HG03103 (cell line): Measurements from ENCODE around the gene WWOX.

Experiments
- ATAC-seq: cut with Tn5 transposase; IDR thresholded peaks from one replicate; pipeline ENCODE4 v1.9.1; 2021; ENCODE audit warnings: low read depth; ENCODE audit not compliant: unreplicated experiment

The WWOX gene

DNA sequence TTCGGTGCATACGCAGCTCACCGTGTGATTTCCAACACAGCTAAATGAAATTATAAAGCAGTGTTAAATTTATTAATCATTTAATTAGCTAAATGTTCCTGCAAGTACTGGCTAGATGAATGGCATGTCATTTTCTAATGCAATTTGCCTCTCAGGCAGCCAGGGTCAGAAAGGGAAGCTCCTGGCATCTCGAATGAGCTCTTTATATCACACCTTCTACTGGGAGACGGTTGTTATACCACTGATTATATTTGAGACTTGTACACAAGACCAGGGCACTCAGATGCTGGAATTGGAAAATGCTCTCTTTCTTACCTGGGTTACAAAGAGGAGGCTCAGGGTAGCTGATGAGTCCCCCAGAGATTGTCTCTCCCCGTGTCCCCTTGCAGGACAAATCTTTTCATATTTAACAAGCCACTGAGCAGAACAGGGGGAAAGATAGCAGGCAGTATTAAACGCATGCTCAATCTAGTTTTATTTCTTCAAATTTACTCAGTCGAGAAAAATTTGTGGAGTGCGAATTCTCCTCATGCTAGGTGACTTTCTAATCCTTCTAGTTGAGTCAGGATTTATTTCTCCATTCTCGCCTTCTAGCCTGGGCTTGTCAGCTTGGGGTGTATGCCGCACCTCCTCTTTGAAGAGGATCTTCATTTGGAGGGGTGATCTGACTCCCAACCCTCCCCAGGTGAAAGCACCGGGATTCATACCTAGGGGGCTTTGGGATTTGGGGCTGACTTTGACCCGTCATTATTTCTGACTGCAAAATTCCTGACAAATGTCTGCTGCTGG is 1060.0 kb downstream of the WWOX start:
- no peak for ATAC-seq

DNA sequence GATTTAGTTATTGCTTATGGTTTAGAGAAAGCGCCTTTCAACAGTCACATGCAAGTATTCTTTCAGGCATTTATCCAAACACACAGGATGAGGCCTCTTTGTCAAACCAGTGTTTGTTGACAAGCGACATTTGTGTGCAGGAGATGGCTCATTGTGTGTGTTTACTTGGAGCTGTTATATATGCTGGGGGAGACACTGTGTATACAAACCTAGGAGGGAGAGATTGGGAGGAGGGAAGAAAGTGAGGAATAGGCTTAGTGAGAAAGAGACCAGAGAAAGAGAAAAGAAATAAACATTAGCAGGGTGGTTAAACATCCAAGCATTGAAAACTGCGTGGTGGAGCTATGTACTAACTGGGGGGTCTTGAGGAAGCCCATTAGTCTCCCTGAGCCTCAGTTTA is 1063.5 kb downstream of the WWOX start:
- no peak for ATAC-seq

DNA sequence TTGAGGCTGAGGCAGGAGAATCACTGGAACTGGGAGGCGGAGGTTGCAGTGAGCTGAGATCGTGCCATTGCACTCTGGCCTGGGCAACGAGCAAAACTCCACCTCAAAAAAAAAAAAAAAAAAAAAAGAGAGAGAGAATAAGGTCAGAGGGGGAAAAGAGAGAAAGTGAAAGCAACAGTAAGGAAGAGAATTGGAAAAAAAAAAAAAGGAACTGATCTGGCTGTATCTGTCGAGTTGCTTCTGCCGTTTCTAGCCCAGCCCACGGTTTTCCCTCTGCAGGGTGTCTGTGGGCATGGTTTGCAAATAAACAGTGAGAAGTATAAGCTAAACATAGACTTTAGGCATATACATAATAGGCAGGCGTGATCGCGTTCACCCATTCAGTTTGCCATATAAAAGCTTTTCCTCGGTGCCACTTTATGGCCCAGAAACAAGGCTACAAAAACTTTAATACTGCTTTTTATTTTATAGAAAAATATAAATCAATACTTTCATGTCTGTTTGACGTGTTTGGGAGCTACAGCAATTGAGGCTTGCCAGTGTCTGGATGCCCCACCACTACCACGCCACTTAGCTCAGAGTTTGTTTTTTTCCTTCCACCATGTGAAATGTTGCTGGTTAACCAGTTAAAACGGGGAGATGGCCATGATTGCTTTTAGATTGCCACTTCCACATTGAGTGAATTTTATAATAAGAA is 1064.4 kb downstream of the WWOX start:
- ATAC-seq: no peak

DNA sequence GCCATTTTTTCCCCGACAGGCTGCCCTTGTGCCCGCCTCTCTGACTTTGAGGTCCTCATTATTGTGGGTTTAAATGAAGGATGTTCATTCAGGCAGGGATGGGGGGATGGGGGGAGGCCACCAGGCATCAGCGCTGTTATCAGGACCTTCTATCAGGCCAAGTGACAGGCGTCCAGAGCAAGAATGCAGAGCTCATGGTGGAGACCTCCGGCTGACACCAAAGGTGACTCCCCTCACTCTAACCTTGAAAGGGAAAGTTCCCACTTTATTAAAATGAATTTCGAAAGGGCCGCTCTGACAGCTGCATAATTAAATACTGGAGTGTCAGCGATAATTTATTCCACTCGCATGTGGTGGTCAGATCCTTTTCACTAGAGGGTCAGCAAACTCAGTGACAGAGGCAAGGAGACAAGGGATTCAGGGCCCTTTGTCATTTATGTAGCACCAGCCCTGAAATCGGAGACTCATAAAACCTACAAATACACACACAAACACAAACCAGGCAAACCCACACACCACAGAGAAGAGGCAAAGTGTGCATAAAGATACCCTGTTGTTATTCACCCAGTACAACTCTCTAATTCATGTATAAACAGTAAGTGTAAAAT is 1065.0 kb downstream of the WWOX start:
- ATAC-seq: no peak

DNA sequence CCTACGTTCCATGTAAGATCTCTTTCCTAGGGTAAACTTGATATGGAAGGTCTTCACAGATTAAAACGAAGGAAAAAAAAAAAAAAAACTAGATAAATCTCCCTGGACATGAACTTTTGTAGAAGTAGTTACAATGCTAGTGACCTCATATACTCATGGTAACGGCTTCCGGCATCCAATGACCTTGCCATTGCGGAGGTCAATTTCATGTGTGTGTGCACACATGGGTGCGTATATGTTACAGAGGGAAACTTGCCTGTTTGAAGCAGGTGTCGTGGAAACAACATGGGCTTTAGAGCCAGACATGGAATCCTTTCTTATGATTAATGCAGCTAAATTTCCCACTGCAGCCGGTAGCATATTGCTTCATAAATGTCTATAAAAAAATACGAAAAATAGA is 1065.6 kb downstream of the WWOX start:
- ATAC-seq: no peak

DNA sequence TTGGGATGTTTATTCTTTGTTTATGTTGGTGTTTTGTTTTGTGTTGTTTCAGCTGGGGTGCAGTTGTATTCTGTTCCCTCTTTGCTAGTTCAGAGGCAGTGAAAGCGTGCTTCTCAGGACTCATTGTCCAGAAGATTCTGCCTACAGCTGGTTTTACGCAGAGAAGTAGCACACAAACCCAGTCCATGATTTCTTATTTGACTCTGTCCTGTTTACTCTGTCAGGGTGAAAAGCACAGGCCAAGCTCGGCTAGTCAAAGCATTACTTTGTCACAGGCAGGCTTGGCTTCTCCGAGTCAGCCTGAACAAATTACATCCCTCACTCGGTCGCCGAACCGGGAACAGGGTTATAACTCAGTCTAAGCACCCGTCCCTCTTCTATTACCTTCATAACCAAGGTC is 1066.1 kb downstream of the WWOX start:
- ATAC-seq: no peak

DNA sequence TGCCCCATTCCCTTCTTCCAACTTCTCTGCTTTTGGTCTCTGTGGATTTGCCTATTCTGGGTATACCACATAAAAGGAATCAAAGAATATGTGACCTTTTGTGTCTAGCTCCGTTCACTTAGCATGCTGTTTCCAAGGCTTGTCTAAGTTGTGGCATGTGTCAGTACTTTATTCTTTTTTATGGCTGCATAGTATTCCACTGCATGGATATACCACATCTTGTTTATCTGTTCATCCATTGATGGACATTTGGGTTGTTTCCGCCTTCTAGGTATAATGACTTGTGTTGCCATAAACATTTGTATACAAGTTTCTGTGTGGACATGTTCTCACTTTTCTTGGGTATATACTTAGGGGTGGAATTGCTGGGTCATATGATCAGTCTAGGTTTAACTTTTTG is 1068.4 kb downstream of the WWOX start:
- ATAC-seq: no peak

DNA sequence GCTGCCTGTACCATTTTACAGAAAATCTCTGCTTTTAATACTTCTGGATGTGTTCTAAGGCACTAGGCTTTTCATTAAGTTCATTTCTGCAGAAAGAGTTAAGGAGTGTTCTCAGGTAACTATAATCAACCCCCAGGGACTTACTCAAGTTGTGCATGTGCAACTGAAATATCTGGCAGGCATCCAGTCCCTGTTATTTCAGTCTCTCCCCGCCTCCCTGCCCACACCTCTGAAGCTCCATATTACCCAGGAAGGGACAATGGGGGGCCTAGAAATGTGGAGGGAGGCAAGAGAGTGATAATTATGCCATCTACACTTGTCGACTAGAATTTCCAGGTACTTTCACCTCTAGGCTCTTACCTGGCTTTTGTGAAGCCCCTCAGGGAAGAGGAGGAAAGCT is 1068.9 kb downstream of the WWOX start:
- ATAC-seq: no peak

DNA sequence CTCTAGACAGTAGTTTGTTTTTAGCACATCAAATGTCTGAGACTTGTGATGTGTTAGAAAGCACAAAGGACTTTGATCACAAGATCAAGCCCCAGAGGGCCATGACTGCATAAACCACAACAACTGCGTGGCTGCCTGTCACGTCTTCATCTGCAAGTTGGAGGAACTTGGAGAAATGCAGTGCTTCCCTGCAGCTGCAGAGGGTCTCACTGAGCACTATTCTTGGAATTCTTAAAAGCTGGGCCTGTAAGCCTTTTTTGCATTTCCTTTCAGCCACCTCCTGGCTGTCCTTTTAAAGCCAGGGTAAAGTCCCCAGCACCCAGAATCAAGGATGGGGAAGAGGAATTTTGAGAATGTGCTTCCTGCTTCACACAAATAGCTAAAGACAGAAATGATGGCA is 1069.8 kb downstream of the WWOX start:
- no peak for ATAC-seq

DNA sequence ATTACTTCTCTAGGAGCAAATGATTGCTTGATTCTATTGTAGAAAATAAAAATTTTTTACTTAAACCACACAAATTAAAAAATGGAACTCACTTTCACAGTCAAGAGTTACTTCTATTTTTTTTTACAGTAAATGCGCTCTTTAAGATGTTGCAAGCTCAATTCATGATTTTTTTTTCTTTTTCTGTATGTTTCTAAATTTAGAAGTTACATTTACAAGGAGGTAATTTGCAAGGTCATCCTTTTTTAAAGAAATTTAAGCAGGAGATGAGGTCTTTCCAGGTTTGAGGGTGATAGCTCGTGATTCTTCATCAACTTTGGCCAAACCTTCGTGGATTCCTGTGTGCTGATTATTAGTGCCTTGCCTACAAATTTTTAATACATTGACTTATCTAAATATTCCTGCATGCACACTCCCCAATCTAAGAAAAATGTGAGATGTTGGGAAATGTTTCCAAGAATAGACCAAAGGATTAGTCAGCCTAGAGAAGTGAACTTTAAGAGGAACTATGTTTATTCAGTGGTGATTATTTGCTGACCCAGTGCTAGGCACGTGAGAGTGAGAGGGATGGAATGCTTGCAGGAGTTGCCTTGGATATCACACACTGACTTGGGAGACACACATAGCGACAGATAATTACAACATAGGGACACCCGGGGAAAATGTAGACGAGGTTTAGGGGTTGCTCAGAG is 1071.2 kb downstream of the WWOX start:
- ATAC-seq: no peak

DNA sequence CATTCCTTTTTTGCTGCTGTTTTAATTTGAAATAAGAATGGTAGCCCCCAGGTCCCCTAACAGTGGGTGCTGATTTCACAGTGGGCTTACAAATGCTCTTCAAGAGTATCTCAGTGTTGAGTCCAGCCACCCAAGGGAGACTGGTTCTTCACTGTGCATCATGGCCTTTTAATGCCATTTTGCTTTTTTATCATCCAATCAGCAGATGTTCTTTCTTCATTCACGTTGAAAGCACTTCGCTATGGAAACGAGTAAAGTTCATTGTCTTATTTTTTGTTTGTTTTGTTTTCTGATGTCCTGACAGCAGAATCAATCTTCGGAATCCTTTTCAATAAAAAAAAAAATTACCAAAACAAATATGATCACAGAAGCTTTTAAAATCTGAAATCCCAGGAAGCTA is 1072.0 kb downstream of the WWOX start:
- no peak for ATAC-seq

DNA sequence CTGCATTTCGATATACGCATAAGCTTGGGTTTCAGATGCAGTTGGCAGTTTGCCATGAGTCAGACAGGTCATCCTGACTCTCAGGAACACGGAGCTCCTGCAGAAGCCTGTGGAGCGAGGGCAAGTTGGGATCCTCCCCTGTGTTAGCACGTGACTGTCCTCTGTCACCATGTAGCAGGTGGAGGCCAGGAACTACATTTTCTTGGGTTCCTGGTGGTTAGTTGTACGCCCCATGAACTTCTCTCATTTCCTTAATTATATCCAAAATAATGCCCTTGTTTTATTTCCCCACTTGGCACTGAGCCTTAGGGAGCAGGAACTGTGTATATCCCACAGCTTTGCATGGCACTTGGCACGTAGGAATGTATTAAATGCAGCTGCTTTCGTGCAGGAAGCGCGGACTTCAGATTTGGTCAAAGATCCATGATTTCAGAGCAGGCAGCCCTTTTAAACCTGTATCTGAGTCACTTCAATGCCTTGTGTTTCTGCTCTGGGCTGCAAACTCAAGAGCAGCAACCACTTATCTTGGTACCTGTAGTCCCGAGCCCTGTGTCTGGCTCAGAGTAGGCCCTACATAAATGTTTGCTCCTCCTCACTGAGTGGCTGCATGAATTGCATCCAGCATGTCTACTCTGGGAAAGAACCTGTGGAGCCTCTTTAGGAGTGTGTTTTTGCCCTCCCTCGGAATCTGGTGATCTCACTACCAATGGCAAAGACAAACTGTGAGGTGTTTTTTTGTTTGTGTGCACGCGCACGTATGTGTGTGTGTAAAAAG is 1072.7 kb downstream of the WWOX start:
- no peak for ATAC-seq

DNA sequence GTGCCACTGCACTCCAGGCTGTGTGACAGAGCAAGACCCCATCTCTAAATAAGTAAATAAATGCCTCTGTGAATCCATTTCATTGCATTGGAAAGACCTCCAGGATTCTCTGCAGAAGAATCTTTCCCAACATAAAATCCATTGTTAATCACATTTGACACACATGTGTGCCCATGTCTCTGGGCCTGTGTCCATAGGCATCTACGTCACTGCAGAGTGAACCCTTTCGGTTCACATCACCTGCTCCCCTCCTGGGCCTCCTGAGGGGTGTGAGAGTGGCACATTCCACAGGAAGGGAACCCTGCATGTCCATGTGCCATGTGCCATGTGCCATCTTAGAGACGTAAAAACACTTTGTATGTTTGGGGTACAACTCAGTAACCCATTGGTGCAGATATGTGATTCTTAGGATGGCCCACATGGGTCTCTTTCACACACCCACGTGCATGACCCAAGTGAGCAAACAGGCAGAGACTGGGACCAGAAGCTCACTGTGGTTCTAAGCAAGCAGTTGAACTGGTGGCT is 1073.6 kb downstream of the WWOX start:
- no peak for ATAC-seq

DNA sequence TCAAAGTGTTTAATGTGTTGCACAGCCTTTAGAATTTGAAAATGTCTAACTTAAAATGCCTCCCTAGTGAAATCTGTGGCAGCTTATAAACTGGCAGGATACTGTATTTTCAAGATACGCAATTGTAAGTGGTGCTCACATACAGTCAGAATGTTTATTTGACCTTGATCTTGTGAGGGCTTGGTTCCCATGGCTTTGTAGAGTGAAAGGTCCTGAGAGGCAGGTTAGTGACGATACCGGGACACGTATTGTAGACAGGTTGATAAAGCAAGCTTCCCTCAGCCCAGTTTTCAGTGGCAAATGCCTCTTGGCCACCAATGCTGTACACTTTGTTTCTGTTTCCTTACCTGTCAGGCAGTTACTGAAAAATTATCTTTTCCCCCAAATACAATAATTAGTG is 1074.5 kb downstream of the WWOX start:
- no peak for ATAC-seq

DNA sequence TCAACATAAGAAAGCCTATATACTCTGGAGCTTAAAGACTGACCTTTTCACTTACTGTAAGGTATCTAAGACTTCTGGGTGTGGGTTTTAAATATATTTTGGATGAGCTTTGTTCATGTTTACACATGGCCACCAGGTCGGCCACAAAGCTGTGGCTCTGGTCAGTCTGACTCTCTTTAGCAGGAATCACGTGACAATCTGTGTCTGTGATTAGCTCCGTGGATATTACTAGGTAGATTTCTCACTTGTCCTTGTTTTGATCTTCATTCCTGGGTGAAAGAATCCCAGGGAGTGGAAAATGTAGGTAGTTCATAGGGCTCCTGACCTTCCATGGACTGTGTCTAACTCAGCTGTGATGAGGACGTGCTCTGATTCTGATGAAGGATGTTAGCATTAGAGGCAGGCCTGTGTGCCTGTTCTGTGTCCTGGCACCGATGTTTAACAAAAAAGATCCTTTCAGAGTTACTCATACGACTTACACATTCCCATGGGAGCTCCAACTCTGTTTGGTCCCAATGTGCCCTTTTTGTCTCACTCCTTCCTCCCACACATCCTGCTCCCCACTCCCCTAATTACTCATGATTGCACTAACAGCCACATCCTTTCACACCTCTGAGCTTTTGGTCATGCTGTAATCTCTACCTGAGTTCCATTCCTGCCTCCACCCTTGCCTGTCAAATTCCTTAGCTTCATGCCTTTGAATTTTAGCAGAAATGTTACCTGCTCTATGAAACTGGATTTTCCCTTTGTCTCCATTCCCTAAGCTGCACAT is 1076.0 kb downstream of the WWOX start:
- ATAC-seq: no peak

DNA sequence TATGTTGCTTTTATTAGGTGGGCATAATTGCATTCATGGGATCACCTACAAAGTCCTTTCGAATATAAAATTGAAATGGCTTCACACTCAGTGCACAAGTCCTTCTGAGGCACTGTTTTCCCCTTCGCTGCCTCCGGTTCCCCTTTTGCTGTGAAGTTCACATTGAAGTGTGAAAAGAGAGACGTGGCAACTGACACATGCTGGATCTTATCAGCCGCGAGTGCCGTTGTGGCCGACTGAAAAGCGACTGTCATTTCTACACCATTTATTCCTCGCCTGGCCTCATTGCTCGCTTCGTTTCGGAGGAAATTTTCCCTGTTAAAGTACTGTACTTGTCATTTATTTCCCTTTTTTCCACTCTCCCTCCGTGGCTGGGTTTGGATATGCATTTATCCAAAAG is 1077.6 kb downstream of the WWOX start:
- ATAC-seq: no peak

DNA sequence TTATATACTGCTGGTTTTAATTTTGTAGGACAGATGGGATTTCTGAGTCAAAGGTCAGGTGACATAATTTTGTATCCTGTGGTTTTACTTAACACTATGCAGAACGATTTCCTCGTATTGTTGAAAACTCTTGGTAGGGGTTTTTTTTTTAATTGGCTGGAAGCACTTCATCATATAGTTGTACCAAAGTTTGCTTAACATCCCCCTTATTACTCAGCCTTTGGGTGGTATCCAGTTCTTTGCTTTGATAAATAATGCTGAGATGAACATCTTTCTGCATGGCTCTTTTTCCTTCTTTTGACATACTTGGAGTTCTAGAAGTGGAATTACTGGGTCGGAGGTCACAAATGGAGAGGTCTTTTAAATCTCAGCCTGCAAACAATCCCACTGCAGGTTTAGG is 1082.0 kb downstream of the WWOX start:
- ATAC-seq: no peak

DNA sequence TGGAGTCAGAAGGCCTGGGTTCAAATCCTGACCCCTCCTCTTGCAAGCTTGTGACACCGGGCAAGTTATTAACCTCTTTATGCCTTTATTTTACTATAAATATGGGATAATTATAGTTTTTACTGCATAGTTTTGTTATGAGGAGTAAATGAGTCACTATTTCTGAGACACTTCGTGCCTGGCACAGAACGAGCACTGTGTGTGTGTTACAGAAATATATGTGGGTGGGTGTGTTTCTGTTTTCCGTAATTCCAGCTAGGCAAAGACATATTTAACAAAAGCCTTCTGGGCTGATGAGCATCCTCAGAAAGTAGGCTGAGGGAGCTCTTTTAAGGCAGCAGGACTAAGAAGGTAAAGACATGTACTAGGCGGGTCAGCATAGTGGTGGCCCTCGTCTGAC is 1083.2 kb downstream of the WWOX start:
- ATAC-seq: no peak

DNA sequence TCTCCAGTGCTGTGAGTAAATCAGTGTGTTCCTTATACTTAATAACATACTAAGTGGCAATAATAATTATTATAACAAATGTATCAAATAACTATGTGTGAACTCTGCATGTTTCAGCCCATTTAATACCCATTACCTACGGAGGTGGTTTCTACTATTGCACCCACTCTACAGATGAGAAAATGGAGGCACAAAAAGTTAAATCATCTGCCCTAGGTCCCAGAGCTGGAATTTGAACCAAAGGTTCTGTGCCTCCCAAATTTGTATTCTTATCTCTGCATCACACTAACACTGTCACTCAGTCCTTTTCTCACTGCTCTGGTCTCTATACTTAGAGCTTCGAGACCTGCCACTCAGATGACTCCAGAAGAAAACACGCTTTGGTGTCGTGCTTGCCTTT is 1084.1 kb downstream of the WWOX start:
- no peak for ATAC-seq
